Measurements from ENCODE around the gene MIA2. TPM values are rescaled to one million over a fixed set of nuclear protein-coding genes. Genes with fewer than 3 reads are reported as not detected.
A peak's percentile ranks its signal among the peaks of the same experiment; 100 is the strongest.
"Not testable (repeated sequence)": the region's sequence is repeated elsewhere in the genome, so short reads cannot be mapped to it uniquely, and the experiment has no call there.

Gene MIA2
- total RNA-seq, 6 experiments from 2014 or later: 58.7 to 90.8 (median 73.6) TPM

DNA sequence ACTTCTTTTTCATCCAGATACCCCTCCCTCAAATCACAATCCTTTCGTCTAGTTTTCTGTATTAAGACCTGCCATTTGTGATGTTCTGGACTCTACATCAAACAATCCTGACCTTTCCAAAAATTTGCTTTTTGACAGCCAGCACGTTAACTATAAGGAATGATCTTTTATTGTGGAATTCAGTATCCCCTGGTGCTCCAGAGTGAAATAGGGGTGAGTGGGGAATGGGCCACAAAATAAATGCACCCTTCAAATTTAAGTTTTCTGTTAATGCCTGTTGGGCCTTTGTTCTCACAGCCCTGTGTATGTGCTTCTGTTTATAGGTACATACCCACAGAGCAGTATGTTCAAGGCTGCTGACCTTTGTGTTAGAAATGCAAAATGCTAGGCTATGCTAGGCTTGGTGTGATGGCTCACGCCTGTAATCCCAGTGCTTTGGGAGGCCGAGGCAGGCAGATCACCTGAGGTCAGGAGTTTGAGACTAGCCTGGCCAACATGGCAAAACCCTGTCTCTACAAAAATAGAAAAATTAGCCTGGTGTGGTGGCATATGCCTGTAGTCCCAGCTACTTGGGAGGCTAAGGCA is 46.7 kb upstream of the MIA2 start:
- DNase-seq: no peak
- intact Hi-C loops (cut with DNase I): no loop called here
- no peaks in the 10 kb centered on the region for H3K27me3 ChIP-seq
- H3K36me3 ChIP-seq: peaks cover 0 to 26% (median 14%) of the 10 kb centered on the region in 4 donors
- TF ChIP-seq, protein P1, sequence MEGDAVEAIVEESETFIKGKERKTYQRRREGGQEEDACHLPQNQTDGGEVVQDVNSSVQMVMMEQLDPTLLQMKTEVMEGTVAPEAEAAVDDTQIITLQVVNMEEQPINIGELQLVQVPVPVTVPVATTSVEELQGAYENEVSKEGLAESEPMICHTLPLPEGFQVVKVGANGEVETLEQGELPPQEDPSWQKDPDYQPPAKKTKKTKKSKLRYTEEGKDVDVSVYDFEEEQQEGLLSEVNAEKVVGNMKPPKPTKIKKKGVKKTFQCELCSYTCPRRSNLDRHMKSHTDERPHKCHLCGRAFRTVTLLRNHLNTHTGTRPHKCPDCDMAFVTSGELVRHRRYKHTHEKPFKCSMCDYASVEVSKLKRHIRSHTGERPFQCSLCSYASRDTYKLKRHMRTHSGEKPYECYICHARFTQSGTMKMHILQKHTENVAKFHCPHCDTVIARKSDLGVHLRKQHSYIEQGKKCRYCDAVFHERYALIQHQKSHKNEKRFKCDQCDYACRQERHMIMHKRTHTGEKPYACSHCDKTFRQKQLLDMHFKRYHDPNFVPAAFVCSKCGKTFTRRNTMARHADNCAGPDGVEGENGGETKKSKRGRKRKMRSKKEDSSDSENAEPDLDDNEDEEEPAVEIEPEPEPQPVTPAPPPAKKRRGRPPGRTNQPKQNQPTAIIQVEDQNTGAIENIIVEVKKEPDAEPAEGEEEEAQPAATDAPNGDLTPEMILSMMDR (IDR thresholded peaks at IDR 0.05): no peak
- TF ChIP-seq POLR2A (IDR thresholded peaks at IDR 0.05): no peak
- no peak overlapping the region for H3K4me3 ChIP-seq
- no peak overlapping the region for H3K27ac ChIP-seq
- no peaks in the 10 kb centered on the region for H3K9me3 ChIP-seq
- 80% methylated on average over 4 of the region's 4 CpGs for WGBS (ENCODE audit: insufficient coverage, low coverage, low lambda C conversion rate, missing lambda C conversion rate)
- H3K4me1 ChIP-seq: no peaks in the 10 kb centered on the region
- peak in 1 of 4 donors; percentile 19 for ATAC-seq

DNA sequence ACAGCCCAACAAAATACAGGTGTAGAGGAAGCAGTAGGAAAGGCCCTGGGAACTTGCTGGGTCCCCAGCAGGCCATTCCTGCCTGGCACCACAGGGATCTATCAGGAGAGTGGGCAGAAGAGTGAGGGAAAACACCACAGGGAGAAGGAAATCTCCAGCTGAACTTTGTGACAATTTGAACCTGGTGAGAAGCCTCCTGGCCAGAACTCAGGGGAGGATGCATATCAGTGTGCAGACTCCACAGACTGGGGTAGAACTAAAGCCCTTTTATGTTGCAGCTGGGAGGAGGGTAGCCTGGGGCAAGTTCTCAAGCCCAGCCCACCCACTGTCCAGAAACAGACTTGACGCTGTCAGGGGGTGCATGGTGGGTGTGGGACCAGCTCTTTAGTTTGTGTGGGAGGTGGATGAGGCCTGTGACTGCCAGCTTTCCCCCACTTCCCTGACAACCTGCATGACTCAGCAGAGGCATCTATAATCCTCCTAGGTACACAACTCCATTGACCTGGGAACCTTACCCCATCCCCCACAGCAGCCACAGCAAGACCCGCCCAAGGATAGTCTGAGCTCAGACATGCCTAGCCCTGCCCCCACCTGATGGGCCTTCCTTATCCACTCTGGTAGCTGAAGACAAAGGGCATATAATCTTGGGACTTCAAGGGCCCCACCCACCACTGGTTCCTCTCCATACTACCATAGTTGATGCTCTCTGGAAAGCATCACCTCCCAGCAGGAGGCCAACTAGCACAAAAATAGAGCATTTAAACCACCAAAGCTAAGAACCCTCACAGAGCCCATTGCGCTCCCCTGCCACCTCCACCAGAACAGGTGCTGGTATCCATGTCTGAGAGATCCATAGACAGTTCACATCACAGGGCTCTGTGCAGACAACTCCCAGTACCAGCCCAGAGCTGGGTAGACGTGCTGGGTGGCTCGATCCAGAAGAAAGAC is 29.8 kb upstream of the MIA2 start:
- H3K27me3 ChIP-seq: no peaks in the 10 kb centered on the region
- no peaks in the 10 kb centered on the region for H3K4me1 ChIP-seq
- TF ChIP-seq POLR2A (IDR thresholded peaks at IDR 0.05): no peak
- TF ChIP-seq, protein P1 (IDR thresholded peaks at IDR 0.05): no peak
- WGBS (ENCODE audit: insufficient coverage, low coverage, low lambda C conversion rate, missing lambda C conversion rate): 70% methylated on average over 2 of the region's 5 CpGs
- ATAC-seq (no peak), DNase-seq (no peak)
- H3K27ac ChIP-seq: no peak overlapping the region
- H3K9me3 ChIP-seq: no peaks in the 10 kb centered on the region
- no peak overlapping the region for H3K4me3 ChIP-seq
- intact Hi-C loops (cut with DNase I): no loop called here
- H3K36me3 ChIP-seq: no peaks in the 10 kb centered on the region

DNA sequence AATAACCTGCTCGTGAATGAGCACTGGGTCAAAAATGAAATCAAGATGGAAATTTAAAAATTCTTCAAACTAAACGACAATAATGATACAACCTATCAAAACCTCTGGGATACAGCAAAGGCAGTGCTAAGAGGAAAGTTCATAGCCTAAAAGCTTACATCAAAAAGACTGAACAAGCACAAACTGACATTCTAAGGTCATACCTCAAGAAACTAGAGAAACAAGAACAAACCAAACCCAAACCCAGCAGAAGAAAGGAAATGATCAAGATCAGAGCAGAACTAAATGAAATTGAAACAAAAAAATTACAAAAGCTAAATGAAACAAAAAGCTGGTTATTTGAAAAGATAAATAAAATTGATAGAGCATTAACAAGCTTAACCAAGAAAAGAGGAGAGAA is 26.3 kb upstream of the MIA2 start:
- H3K4me1 ChIP-seq; H3K27ac ChIP-seq; intact Hi-C loops (cut with DNase I); H3K36me3 ChIP-seq; H3K27me3 ChIP-seq; H3K4me3 ChIP-seq; H3K9me3 ChIP-seq; ATAC-seq; DNase-seq: not testable (repeated sequence)
- 71% methylated on average over 2 of the region's 2 CpGs for WGBS (ENCODE audit: insufficient coverage, low coverage, low lambda C conversion rate, missing lambda C conversion rate)

DNA sequence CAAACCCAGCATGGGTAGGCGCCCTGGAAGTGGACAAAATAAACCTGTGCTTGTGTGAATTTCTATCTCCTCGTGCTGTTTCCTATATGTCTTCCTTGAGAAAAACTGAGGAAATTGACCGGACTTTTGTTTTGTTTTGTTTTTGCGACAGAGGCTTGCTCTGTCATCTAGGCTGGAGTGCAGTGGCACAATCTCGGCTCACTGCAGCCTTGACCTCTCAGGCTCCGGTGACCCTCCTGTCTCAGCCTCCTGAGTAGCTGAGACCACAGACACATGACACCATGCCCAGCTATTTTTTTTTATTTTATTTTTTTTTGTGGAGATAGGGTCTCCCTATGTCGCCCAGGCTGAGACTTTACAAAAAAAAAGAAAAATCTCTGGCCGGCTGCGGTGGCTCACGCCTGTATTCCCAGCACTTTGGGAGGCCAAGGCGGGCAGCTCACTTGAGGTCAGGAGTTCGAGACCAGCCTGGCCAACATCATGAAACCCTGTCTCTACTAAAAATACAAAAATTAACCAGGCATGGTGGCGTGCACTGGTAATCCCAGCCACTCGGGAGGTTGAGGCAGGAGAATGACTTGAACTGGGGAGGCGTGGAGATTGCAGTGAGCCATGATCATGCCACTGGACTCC is 22.5 kb upstream of the MIA2 start:
- H3K4me3 ChIP-seq: no peak overlapping the region
- H3K4me1 ChIP-seq: no peaks in the 10 kb centered on the region
- DNase-seq (no peak), ATAC-seq (no peak)
- intact Hi-C loops (cut with DNase I): no loop called here
- WGBS (ENCODE audit: insufficient coverage, low coverage, low lambda C conversion rate, missing lambda C conversion rate): 81% methylated on average over 11 of the region's 15 CpGs
- no peaks in the 10 kb centered on the region for H3K27me3 ChIP-seq
- no peaks in the 10 kb centered on the region for H3K9me3 ChIP-seq
- no peak for TF ChIP-seq POLR2A (IDR thresholded peaks at IDR 0.05)
- TF ChIP-seq, protein P1 (IDR thresholded peaks at IDR 0.05): no peak
- H3K27ac ChIP-seq: no peak overlapping the region
- H3K36me3 ChIP-seq: no peaks in the 10 kb centered on the region

DNA sequence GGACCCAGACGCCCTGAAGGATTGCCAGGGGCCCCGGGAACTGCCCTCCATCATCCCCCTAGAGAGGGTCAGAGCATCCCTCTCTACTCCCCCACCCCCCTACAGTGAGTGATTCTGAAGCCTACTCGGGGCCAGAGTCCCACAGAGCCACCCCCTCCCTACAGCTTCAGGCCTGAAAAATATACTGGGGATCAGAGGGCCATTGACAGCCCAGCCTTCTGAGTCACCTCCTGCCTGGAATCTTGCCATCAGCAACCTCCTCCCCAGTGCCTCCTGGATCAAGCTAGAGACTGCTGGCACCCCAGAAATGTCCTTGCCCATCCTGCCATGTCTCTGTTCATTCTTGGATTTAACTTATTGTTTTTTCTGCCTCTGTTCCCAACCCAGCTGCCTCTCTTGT is 21.7 kb upstream of the MIA2 start:
- WGBS (ENCODE audit: insufficient coverage, low coverage, low lambda C conversion rate, missing lambda C conversion rate): no CpG with 5 or more reads among the region's 3 CpGs
- Histone ChIP-seq H3K27me3 (no peaks in the 10 kb centered on the region), H3K4me3 (no peak overlapping the region), H3K27ac (no peak overlapping the region), H3K4me1 (no peaks in the 10 kb centered on the region), H3K9me3 (no peaks in the 10 kb centered on the region), H3K36me3 (no peaks in the 10 kb centered on the region)
- ATAC-seq (no peak), DNase-seq (no peak)
- intact Hi-C loops (cut with DNase I): no loop called here
- no peak for TF ChIP-seq POLR2A (IDR thresholded peaks at IDR 0.05)
- TF ChIP-seq, protein P1 (IDR thresholded peaks at IDR 0.05): no peak

Data from right lobe of liver (tissue), 6 donors.